Astrocyte (in vitro differentiated cells and primary cell): ENCODE results near the gene SKAP2. TPM values are rescaled to one million over a fixed set of nuclear protein-coding genes. Genes with fewer than 3 reads are reported as not detected.

Experiments used
- DNase-seq: peaks from one replicate; pipeline ENCODE4 v3.0.0-alpha.2; 2010; ENCODE audit warnings: low read depth
- FAIRE-seq: peaks from 2 replicates; lab custom pipeline; 2011; peaks lifted over from hg19 to GRCh38; lab: Jason Lieb, UNC
- H2AFZ ChIP-seq: 2 replicates; pipeline ENCODE4 v1.6.0; 2012; ENCODE audit warnings: low read depth, low read length, inconsistent platforms
- H3K27ac ChIP-seq: 2 replicates; pipeline ENCODE4 v1.5.1; 2011; ENCODE audit warnings: low read depth, low read length, inconsistent platforms
- H3K27me3 ChIP-seq: 2 replicates; pipeline ENCODE4 v1.6.0; 2011; ENCODE audit warnings: low read length, inconsistent platforms; ENCODE audit not compliant: insufficient read depth
- H3K36me3 ChIP-seq: 2 replicates; pipeline ENCODE4 v1.5.1; 2011; ENCODE audit warnings: low read length, inconsistent platforms; ENCODE audit not compliant: insufficient read depth
- H3K4me1 ChIP-seq: 2 replicates; pipeline ENCODE4 v1.5.1; 2011; ENCODE audit warnings: low read length, inconsistent platforms; ENCODE audit not compliant: insufficient read depth
- H3K4me2 ChIP-seq: 2 replicates; pipeline ENCODE4 v1.6.0; 2012; ENCODE audit warnings: low read length, inconsistent platforms
- H3K4me3 ChIP-seq: 2 replicates; pipeline ENCODE4 v1.5.1; 2011; ENCODE audit warnings: low read depth, mild to moderate bottlenecking, low read length, inconsistent platforms; ENCODE audit not compliant: insufficient read depth
- H3K79me2 ChIP-seq: 2 replicates; pipeline ENCODE4 v1.6.0; 2012; ENCODE audit warnings: mild to moderate bottlenecking, low read length, inconsistent platforms; ENCODE audit not compliant: insufficient read depth
- H3K9ac ChIP-seq: 2 replicates; pipeline ENCODE4 v1.6.0; 2012; ENCODE audit warnings: mild to moderate bottlenecking, low read length, inconsistent platforms
- H3K9me3 ChIP-seq: 2 replicates; pipeline ENCODE4 v1.5.1; 2012; ENCODE audit warnings: low read depth, mild to moderate bottlenecking, low read length, inconsistent platforms; ENCODE audit not compliant: insufficient read depth
- H4K20me1 ChIP-seq: 2 replicates; pipeline ENCODE4 v1.6.0; 2012; ENCODE audit warnings: low read length, inconsistent platforms; ENCODE audit not compliant: insufficient read depth
- H3K27ac Mint-ChIP-seq: one replicate; pipeline ENCODE4 v1.8.0; 2021; ENCODE audit warnings: mild to moderate bottlenecking, mixed read lengths; ENCODE audit not compliant: unreplicated experiment
- H3K27me3 Mint-ChIP-seq: one replicate; pipeline ENCODE4 v1.8.0; 2021; ENCODE audit warnings: low read depth, mixed read lengths; ENCODE audit not compliant: unreplicated experiment
- H3K36me3 Mint-ChIP-seq: one replicate; pipeline ENCODE4 v1.8.0; 2021; ENCODE audit warnings: low read depth, mixed read lengths; ENCODE audit not compliant: unreplicated experiment
- H3K4me1 Mint-ChIP-seq: one replicate; pipeline ENCODE4 v1.8.0; 2021; ENCODE audit warnings: low read depth, mixed read lengths; ENCODE audit not compliant: unreplicated experiment
- H3K4me3 Mint-ChIP-seq: one replicate; pipeline ENCODE4 v1.8.0; 2021; ENCODE audit warnings: mild to moderate bottlenecking, moderate library complexity, mixed read lengths; ENCODE audit not compliant: unreplicated experiment
- H3K9me3 Mint-ChIP-seq: one replicate; pipeline ENCODE4 v1.8.0; 2021; ENCODE audit warnings: mild to moderate bottlenecking, mixed read lengths; ENCODE audit not compliant: unreplicated experiment
- EZH2 ChIP-seq: IDR thresholded peaks from 2 replicates; pipeline ENCODE4 v1.6.1; 2012; ENCODE audit warnings: mild to moderate bottlenecking, low read length, inconsistent platforms; ENCODE audit not compliant: insufficient read depth
- total RNA-seq: library from RNA; stranded (reverse); gene quantifications from 2 replicates; pipeline ENCODE4 v1.2.1, GENCODE V29; 2021
- TF ChIP-seq, protein P1 (sequence below): IDR thresholded peaks from 2 replicates; pipeline ENCODE4 v1.5.1; 2011; ENCODE audit warnings: low read depth, mild to moderate bottlenecking, inconsistent platforms, low read length, moderate library complexity; ENCODE audit not compliant: insufficient read depth

SKAP2 gene
- total RNA-seq, 1 donor from 2014 or later = 10.1 TPM

DNA sequence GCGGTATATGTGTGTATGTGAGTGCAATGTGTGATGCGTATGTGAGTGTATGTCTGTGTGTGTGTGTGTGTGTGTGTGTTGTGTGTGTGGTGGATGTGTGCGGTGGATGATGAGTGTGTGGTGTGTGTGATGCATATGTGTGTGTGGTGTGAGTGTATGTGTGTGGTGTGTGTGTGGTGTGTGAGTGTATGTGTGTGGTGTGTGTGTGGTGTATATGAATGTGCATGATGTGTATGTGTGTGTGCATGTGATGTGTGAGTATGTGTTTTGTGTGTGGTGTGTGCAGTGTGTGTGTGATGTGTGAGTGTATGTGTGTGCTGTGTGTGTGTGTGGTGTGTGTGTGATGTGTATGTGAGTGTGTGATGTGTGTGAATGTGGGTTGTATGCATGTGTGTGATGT lies 222.0 kb downstream of the SKAP2 start:
- Mint-ChIP-seq H3K9me3 (no peaks in the 10 kb centered on the region), H3K27me3 (no peaks in the 10 kb centered on the region), H3K27ac (no peak overlapping the region), H3K36me3 (no peaks in the 10 kb centered on the region), H3K4me3 (no peak overlapping the region), H3K4me1 (no peaks in the 10 kb centered on the region)
- Histone ChIP-seq H3K27me3 (no peaks in the 10 kb centered on the region), H4K20me1 (no peaks in the 10 kb centered on the region), H3K4me3 (no peak overlapping the region), H3K9me3 (no peaks in the 10 kb centered on the region), H3K4me2 (no peak overlapping the region), H2AFZ (no peak overlapping the region), H3K36me3 (no peaks in the 10 kb centered on the region), H3K79me2 (no peaks in the 10 kb centered on the region), H3K9ac (no peak overlapping the region), H3K4me1 (no peaks in the 10 kb centered on the region), H3K27ac (no peak overlapping the region)
- TF ChIP-seq, protein P1, sequence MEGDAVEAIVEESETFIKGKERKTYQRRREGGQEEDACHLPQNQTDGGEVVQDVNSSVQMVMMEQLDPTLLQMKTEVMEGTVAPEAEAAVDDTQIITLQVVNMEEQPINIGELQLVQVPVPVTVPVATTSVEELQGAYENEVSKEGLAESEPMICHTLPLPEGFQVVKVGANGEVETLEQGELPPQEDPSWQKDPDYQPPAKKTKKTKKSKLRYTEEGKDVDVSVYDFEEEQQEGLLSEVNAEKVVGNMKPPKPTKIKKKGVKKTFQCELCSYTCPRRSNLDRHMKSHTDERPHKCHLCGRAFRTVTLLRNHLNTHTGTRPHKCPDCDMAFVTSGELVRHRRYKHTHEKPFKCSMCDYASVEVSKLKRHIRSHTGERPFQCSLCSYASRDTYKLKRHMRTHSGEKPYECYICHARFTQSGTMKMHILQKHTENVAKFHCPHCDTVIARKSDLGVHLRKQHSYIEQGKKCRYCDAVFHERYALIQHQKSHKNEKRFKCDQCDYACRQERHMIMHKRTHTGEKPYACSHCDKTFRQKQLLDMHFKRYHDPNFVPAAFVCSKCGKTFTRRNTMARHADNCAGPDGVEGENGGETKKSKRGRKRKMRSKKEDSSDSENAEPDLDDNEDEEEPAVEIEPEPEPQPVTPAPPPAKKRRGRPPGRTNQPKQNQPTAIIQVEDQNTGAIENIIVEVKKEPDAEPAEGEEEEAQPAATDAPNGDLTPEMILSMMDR = no peak
- TF ChIP-seq EZH2 = no peak
- DNase-seq (no peak), FAIRE-seq (no peak)

DNA sequence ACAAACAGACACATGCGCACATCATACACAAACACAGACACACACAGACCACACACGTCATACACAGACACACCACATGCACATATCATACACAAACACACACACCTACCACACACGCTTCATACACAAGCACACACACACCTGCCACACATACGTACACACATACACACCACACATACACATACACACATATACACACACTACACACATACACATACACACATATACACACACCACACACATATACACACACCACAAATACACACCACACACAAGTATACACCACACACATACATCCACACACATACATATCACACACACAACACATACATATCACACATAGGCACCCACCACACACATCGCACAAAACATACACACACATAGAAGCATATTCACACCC lies 224.7 kb downstream of the SKAP2 start:
- H3K4me3 ChIP-seq = no peak overlapping the region
- no peaks in the 10 kb centered on the region for H4K20me1 ChIP-seq
- no peaks in the 10 kb centered on the region for H3K79me2 ChIP-seq
- H3K36me3 Mint-ChIP-seq = no peaks in the 10 kb centered on the region
- DNase-seq (no peak), FAIRE-seq (peak; percentile 43)
- H3K4me1 Mint-ChIP-seq = no peaks in the 10 kb centered on the region
- no peaks in the 10 kb centered on the region for H3K9me3 Mint-ChIP-seq
- H3K27ac Mint-ChIP-seq = no peak overlapping the region
- H3K27me3 Mint-ChIP-seq = no peaks in the 10 kb centered on the region
- H2AFZ ChIP-seq = no peak overlapping the region
- no peaks in the 10 kb centered on the region for H3K27me3 ChIP-seq
- H3K4me1 ChIP-seq = no peaks in the 10 kb centered on the region
- no peaks in the 10 kb centered on the region for H3K9me3 ChIP-seq
- H3K4me3 Mint-ChIP-seq = no peak overlapping the region
- H3K27ac ChIP-seq = no peak overlapping the region
- no peak overlapping the region for H3K4me2 ChIP-seq
- TF ChIP-seq EZH2 = no peak
- TF ChIP-seq, protein P1 = no peak
- H3K36me3 ChIP-seq = no peaks in the 10 kb centered on the region
- no peak overlapping the region for H3K9ac ChIP-seq

DNA sequence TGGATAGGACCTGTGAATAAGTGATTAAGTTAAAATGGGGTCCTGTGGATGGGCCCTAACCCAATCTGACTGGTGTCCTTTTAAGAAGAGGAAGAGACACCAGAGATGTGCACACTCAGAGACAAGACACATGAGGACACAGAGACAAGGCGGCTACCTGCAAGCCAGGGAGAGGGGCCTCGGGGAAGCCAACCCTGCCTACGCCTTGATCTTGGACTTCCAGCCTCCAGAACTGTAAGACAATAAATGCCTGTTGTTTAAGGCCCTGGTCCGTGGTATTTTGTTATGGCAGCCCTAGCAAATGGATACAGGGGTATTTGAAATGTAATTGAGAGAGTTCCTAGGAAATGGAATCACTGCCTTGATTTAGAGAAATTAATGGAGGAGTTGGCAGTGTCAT lies 225.3 kb downstream of the SKAP2 start:
- no peak overlapping the region for H2AFZ ChIP-seq
- no peak overlapping the region for H3K4me2 ChIP-seq
- H3K4me3 ChIP-seq = no peak overlapping the region
- H3K27me3 ChIP-seq = no peaks in the 10 kb centered on the region
- H3K4me1 ChIP-seq = no peaks in the 10 kb centered on the region
- no peak overlapping the region for H3K27ac ChIP-seq
- H3K9ac ChIP-seq = no peak overlapping the region
- Mint-ChIP-seq H3K9me3 (no peaks in the 10 kb centered on the region), H3K4me3 (no peak overlapping the region), H3K36me3 (no peaks in the 10 kb centered on the region), H3K27ac (no peak overlapping the region), H3K4me1 (no peaks in the 10 kb centered on the region), H3K27me3 (peaks cover 2% of the 10 kb centered on the region)
- no peaks in the 10 kb centered on the region for H4K20me1 ChIP-seq
- no peak for TF ChIP-seq EZH2
- TF ChIP-seq, protein P1 = no peak
- FAIRE-seq = no peak
- no peak for DNase-seq
- no peaks in the 10 kb centered on the region for H3K79me2 ChIP-seq
- no peaks in the 10 kb centered on the region for H3K36me3 ChIP-seq
- H3K9me3 ChIP-seq = no peaks in the 10 kb centered on the region
